ENCODE measurements around the gene AMMECR1L. TPM values are rescaled to one million over a fixed set of nuclear protein-coding genes. Genes with fewer than 3 reads are reported as not detected.
A peak's percentile ranks its signal among the peaks of the same experiment; 100 is the strongest.

The AMMECR1L gene
- total RNA-seq, 4 donors from 2014 or later = 6.6 to 18.3 (median 12.9) TPM

- Histone ChIP-seq H3K27ac (peak overlapping the region in 1 of 4 donors; percentile 62), H3K4me1 (peaks cover 0 to 6% (median 2%) of the 10 kb centered on the region in 4 donors), H3K27me3 (no peaks in the 10 kb centered on the region), H3K9me3 (no peaks in the 10 kb centered on the region), H3K4me3 (no peak overlapping the region), H3K36me3 (peaks cover 0 to 58% (median 25%) of the 10 kb centered on the region in 4 donors)
- no peak for TF ChIP-seq POLR2AphosphoS5 (IDR thresholded peaks at IDR 0.05)
- no peak for TF ChIP-seq POLR2A (IDR thresholded peaks at IDR 0.05)
- TF ChIP-seq EP300 (IDR thresholded peaks at IDR 0.05; ENCODE audit: low read depth) = no peak
- TF ChIP-seq CTCF (IDR thresholded peaks at IDR 0.05) = no peak
- DNase-seq = no peak
- in situ Hi-C loops (cut with MboI; ENCODE audit: low pct_ligation_motif_present in 1 of 4, low pct_unique_long_range_greater_than_20kb in 1 of 4, low sequenced_read_pairs in 3 of 4) (loop anchor here in 1 of 4 donors (10.0 kb wide), 1 partner anchor 149 kb away; no protein-coding TSS in a partner anchor), intact Hi-C loops (cut with DNase I; ENCODE audit: low total_unique reads) (no loop called here)
Measured at GRCh38 chr2:127865926-127866325, 19.8 kb downstream of the AMMECR1L start.

GRCh38 chr2:127864877-127865276, 20.9 kb downstream of the AMMECR1L start:
- intact Hi-C loops (cut with DNase I; ENCODE audit: low total_unique reads) (no loop called here), in situ Hi-C loops (cut with MboI; ENCODE audit: low pct_ligation_motif_present in 1 of 4, low pct_unique_long_range_greater_than_20kb in 1 of 4, low sequenced_read_pairs in 3 of 4) (loop anchor here in 1 of 4 donors (10.0 kb wide), 1 partner anchor 150 kb away; no protein-coding TSS in a partner anchor)
- peak; percentile 89 for DNase-seq

GRCh38 chr2:127862228-127862627, 23.5 kb downstream of the AMMECR1L start:
- no peak for DNase-seq
- no peak overlapping the region for H3K4me3 ChIP-seq
- TF ChIP-seq CTCF (IDR thresholded peaks at IDR 0.05) = no peak
- TF ChIP-seq POLR2AphosphoS5 (IDR thresholded peaks at IDR 0.05) = no peak
- TF ChIP-seq POLR2A (IDR thresholded peaks at IDR 0.05) = no peak
- no peak for TF ChIP-seq EP300 (IDR thresholded peaks at IDR 0.05; ENCODE audit: low read depth)
- H3K36me3 ChIP-seq = peaks cover 0 to 24% (median 9%) of the 10 kb centered on the region in 4 donors
- in situ Hi-C loops (cut with MboI; ENCODE audit: low pct_ligation_motif_present in 1 of 4, low pct_unique_long_range_greater_than_20kb in 1 of 4, low sequenced_read_pairs in 3 of 4) = loop anchor here in 1 of 4 donors (10.0 kb wide), 1 partner anchor 153 kb away; no protein-coding TSS in a partner anchor
- H3K9me3 ChIP-seq = no peaks in the 10 kb centered on the region
- H3K4me1 ChIP-seq = peaks cover 2 to 14% (median 11%) of the 10 kb centered on the region in 4 donors
- 89 to 93% methylated on average over 4 to 15 of the region's 15 CpGs for WGBS, 2 donors (ENCODE audit: low coverage in 1 of 2)
- H3K27me3 ChIP-seq = no peaks in the 10 kb centered on the region
- no peak overlapping the region for H3K27ac ChIP-seq
- intact Hi-C loops (cut with DNase I; ENCODE audit: low total_unique reads) = no loop called here

More at GRCh38 chr2:127864877-127865276, 20.9 kb downstream of the AMMECR1L start:
- no peaks in the 10 kb centered on the region for H3K27me3 ChIP-seq
- H3K36me3 ChIP-seq = peaks cover 0 to 50% (median 21%) of the 10 kb centered on the region in 4 donors
- H3K4me3 ChIP-seq = peak overlapping the region in 1 of 4 donors; percentile 1
- peak overlapping the region; percentile 53 to 62 (median 58) for H3K27ac ChIP-seq
- H3K4me1 ChIP-seq = peaks cover 0 to 6% (median 2%) of the 10 kb centered on the region in 4 donors
- H3K9me3 ChIP-seq = no peaks in the 10 kb centered on the region
- peak; percentile 8 to 58 (median 34) for TF ChIP-seq CTCF (IDR thresholded peaks at IDR 0.05)
- peak in 1 of 3 donors; percentile 16 for TF ChIP-seq POLR2AphosphoS5 (IDR thresholded peaks at IDR 0.05)
- no peak for TF ChIP-seq POLR2A (IDR thresholded peaks at IDR 0.05)
- TF ChIP-seq EP300 (IDR thresholded peaks at IDR 0.05; ENCODE audit: low read depth) = no peak
- 49% methylated on average over 11 of the region's 11 CpGs; no CpG with 5 or more reads in 1 of the 2 donors for WGBS, 2 donors (ENCODE audit: low coverage in 1 of 2)

GRCh38 chr2:127860130-127860529, 25.6 kb downstream of the AMMECR1L start:
- Histone ChIP-seq H3K36me3 (peaks cover 0 to 16% (median 8%) of the 10 kb centered on the region in 4 donors), H3K4me3 (no peak overlapping the region), H3K9me3 (no peaks in the 10 kb centered on the region), H3K27ac (no peak overlapping the region), H3K27me3 (no peaks in the 10 kb centered on the region), H3K4me1 (peaks cover 6 to 27% (median 22%) of the 10 kb centered on the region in 4 donors)
- DNase-seq = no peak
- no peak for TF ChIP-seq POLR2AphosphoS5 (IDR thresholded peaks at IDR 0.05)
- TF ChIP-seq EP300 (IDR thresholded peaks at IDR 0.05; ENCODE audit: low read depth) = no peak
- TF ChIP-seq CTCF (IDR thresholded peaks at IDR 0.05) = no peak
- no peak for TF ChIP-seq POLR2A (IDR thresholded peaks at IDR 0.05)
- intact Hi-C loops (cut with DNase I; ENCODE audit: low total_unique reads) = no loop called here
- in situ Hi-C loops (cut with MboI; ENCODE audit: low pct_ligation_motif_present in 1 of 4, low pct_unique_long_range_greater_than_20kb in 1 of 4, low sequenced_read_pairs in 3 of 4) = loop anchor here in 1 of 4 donors (10.0 kb wide), 1 partner anchor 155 kb away; no protein-coding TSS in a partner anchor
- WGBS, 2 donors (ENCODE audit: low coverage in 1 of 2) = 52 to 60% methylated on average over 2 to 5 of the region's 5 CpGs
